Ishikawa (cell line): ENCODE data around the gene YWHAE.
A peak's percentile ranks its signal among the peaks of the same experiment; 100 is the strongest.

Experiments used
- CEBPB ChIP-seq: IDR thresholded peaks from 2 replicates; pipeline ENCODE4 v1.6.1; 2012
- CREB1 ChIP-seq: IDR thresholded peaks from 2 replicates; pipeline ENCODE4 v1.6.1; 2012; ENCODE audit warnings: low read depth
- EGR1 ChIP-seq: IDR thresholded peaks from 2 replicates; pipeline ENCODE4 v1.6.1; 2012
- EP300 ChIP-seq: IDR thresholded peaks from 2 replicates; pipeline ENCODE4 v1.6.1; 2012; ENCODE audit warnings: borderline replicate concordance
- FOXM1 ChIP-seq: IDR thresholded peaks from 2 replicates; pipeline ENCODE4 v1.6.1; 2012; ENCODE audit warnings: low read depth, borderline replicate concordance
- NFIC ChIP-seq: IDR thresholded peaks from 2 replicates; pipeline ENCODE4 v1.6.1; 2012
- RAD21 ChIP-seq: IDR thresholded peaks from 2 replicates; pipeline ENCODE4 v1.6.1; 2012; ENCODE audit warnings: low read depth
- REST ChIP-seq: IDR thresholded peaks from 2 replicates; pipeline ENCODE4 v1.6.1; 2012; ENCODE audit warnings: low read depth, mild to moderate bottlenecking
- TAF1 ChIP-seq: IDR thresholded peaks from 2 replicates; pipeline ENCODE4 v1.6.1; 2012; ENCODE audit warnings: low read depth, mild to moderate bottlenecking
- TCF12 ChIP-seq: IDR thresholded peaks from 2 replicates; pipeline ENCODE4 v1.6.1; 2012; ENCODE audit warnings: low read depth
- TEAD4 ChIP-seq: IDR thresholded peaks from 2 replicates; pipeline ENCODE4 v1.6.1; 2012
- USF1 ChIP-seq: IDR thresholded peaks from 2 replicates; pipeline ENCODE4 v1.6.1; 2012
- YY1 ChIP-seq: IDR thresholded peaks from 2 replicates; pipeline ENCODE4 v1.6.1; 2012; ENCODE audit warnings: low read depth
- ZBTB7A ChIP-seq: IDR thresholded peaks from 2 replicates; pipeline ENCODE4 v1.6.1; 2012; ENCODE audit warnings: low read depth
- TF ChIP-seq, protein P1 (sequence below): IDR thresholded peaks from 2 replicates; pipeline ENCODE4 v1.6.1; 2012

The YWHAE gene

DNA sequence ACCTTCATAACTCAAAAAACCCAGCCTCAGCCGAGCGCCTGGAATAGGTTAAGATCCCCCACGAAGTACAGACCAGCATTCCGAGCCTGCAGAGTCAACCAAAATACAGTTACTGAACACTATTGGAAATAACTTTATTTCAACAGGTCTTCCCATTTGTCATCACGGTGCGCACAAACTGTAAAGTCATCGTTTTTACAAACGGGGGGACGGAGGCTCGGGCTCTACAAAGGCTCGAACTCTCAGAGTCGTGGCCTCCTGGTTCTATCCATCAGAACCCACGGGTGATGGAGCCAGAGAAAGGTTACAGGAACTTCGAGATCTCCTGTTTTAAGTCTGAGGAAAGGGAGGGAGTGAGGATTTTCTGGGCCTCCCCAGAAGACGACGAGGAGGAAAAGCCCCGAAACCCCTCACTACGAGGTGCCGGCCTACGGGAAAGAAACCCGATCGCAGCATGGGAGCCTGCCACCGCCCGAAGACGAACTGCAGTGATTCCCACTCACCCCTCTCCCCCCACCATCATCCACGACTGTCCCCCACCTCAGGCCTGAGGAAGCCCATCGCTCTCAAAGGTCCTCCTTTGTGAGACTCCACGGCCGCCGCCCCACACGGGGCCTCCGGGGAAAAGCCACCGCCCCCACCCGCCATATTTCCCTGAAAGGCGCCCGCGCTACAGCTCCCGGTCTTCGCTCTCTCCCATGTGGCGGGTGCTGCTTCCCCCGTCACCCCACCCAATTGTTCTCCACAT, 917 bp downstream of the YWHAE start:
- no peak for TF ChIP-seq EP300
- 0 out of 2 replicates have a peak, but pooled peaks have one; percentile 7 for TF ChIP-seq TEAD4

DNA sequence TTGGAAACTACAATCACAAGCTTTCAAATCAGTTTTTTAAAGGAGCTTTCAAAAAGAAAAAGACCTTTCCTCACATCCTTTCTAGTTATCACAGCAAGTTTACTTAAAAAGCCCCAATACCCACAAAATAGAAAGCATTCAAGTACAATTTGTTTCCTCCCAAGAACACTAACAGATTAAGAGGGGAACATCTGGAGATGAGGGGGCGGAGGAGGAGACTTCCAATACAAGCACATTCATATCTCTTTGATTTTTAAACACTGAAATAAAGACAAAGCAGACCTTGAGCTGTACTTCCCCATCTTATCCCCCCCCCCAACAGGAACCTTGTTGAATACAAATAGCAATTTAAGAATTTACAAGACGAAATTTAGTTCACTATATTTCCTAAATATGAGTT, 2.0 kb downstream of the YWHAE start:
- TF ChIP-seq REST (no peak), YY1 (no peak), EGR1 (no peak), TCF12 (no peak), NFIC (no peak), EP300 (no peak), ZBTB7A (no peak), FOXM1 (no peak), CREB1 (no peak), CEBPB (no peak), TEAD4 (no peak), RAD21 (no peak), TAF1 (no peak), USF1 (no peak)
- TF ChIP-seq, protein P1, sequence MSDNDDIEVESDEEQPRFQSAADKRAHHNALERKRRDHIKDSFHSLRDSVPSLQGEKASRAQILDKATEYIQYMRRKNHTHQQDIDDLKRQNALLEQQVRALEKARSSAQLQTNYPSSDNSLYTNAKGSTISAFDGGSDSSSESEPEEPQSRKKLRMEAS: no peak

DNA sequence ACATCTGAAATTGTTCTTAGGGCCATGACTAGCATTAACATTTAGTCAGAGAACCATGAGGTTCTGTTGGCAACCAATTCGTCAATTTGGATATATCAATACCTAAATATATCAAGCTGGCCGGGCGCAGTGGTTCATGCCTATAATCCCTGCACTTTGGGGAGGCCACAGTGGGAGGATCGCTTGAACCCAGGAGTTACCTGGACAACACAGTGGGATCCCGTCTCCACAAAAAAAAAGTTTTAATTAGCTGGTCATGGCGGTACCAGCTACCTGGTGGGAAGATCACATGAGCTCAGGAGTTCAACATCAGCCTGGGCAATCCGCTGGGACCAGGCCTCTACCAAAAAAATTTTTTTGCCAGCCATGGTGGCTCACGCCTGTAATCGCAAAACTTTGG, 8.4 kb downstream of the YWHAE start:
- TF ChIP-seq RAD21 (no peak), NFIC (no peak)

DNA sequence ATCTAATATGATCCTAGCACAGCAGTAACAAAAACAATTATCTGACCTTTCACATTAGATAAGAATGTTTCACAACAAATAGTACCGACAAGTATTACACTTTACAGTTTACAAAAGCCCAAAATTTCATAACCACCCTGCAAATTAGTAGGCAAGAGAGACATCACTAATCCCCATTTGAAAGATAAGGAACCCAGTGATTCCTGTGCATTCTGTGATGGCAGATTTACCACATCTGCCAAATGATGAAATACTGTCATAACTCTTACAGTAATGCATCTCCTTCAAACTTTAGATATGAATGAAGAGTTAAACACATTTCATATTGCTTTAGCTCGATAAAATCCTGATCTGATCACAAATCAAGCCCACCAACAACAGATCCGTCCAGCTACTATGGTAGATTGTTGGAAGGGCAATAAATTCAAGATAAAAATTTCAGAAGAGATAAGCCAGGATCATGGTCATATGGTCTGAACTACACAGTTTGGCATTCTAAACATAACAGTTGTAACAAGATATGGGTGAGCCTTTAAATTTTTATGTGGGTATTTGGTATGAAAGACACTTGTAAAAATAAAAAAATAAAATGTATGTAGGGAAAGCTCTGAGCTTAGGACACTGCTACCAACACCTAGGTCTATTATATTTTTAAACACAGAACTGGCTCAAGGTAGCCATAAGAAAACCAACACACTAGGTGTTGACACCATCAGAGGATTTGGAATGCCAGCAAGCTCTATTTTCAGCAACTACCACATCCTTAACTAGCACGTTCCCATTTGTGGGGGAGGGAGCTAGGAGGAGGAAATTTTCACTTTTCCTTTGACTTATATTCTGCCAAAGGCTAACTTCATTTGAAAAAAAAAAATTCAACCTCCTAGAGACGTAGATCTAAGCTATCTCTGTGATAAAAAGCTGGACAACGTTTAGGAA, 9.3 kb downstream of the YWHAE start:
- TF ChIP-seq TAF1 (no peak), TCF12 (no peak), CEBPB (no peak), TEAD4 (no peak), EGR1 (no peak), NFIC (no peak), FOXM1 (no peak), REST (no peak), ZBTB7A (no peak), EP300 (no peak), RAD21 (no peak), CREB1 (no peak), YY1 (no peak)

- TF ChIP-seq, protein P1: no peak
- no peak for TF ChIP-seq NFIC
- no peak for TF ChIP-seq ZBTB7A
- TF ChIP-seq USF1: no peak
- no peak for TF ChIP-seq RAD21
- no peak for TF ChIP-seq CREB1
- TF ChIP-seq YY1: no peak
- TF ChIP-seq TAF1: no peak
- no peak for TF ChIP-seq CEBPB
- no peak for TF ChIP-seq FOXM1
- TF ChIP-seq REST: no peak
- TF ChIP-seq EP300: no peak
- TF ChIP-seq EGR1: no peak
- TF ChIP-seq TCF12: no peak
- no peak for TF ChIP-seq TEAD4
Observed at GRCh38 chr17:1386265-1386664, 13.8 kb downstream of the YWHAE start.
